Heart right ventricle (tissue), 16 donors: ENCODE data around the gene INPP5A. TPM values are rescaled to one million over a fixed set of nuclear protein-coding genes. Genes with fewer than 3 reads are reported as not detected.

Source experiments
- ATAC-seq, 8 donors: fragments of 200-7000 bp; cut with Tn5 transposase; one replicate each; pipeline ENCODE4 v1.9.1; 2020; ENCODE audit warnings: mild to moderate bottlenecking in 8 of 8, moderate library complexity in 8 of 8, moderate number of reproducible peaks in 1 of 8
- DNase-seq, 2 donors: peaks; one replicate each; pipeline ENCODE4 v3.0.0-alpha.2; 2020
- H3K27ac ChIP-seq, 10 donors: fragments of 200-600 bp; sonication (generic) in 2 of 10; one replicate each; pipeline versions ENCODE4 v1.5.0 to v1.8.0; 2020 to 2022; ENCODE audit warnings: mild to moderate bottlenecking in 3 of 10
- H3K27me3 ChIP-seq, 7 donors: fragments of 200-600 bp; one replicate each; pipeline ENCODE4 v1.8.0; 2021 to 2022; ENCODE audit warnings: mild to moderate bottlenecking in 2 of 7
- H3K36me3 ChIP-seq, 9 donors: fragments of 200-600 bp; sonication (generic) in 1 of 9; one replicate each; pipeline versions ENCODE4 v1.5.0 to v1.8.0; 2020 to 2022; ENCODE audit warnings: mild to moderate bottlenecking in 2 of 9
- H3K4me1 ChIP-seq, 9 donors: fragments of 200-600 bp; sonication (generic) in 1 of 9; one replicate each; pipeline versions ENCODE4 v1.5.0 to v1.8.0; 2020 to 2022; ENCODE audit warnings: mild to moderate bottlenecking in 4 of 9
- H3K4me3 ChIP-seq, 10 donors: fragments of 200-600 bp; sonication (generic) in 2 of 10; one replicate each; pipeline versions ENCODE4 v1.5.0 to v1.8.0; 2020 to 2022; ENCODE audit warnings: mild to moderate bottlenecking in 7 of 10, moderate library complexity in 2 of 10
- H3K9me3 ChIP-seq, 11 donors: fragments of 200-600 bp in 10 of 11; sonication (generic) in 2 of 11; one replicate each; pipeline versions ENCODE4 v1.5.0 to v1.8.0; 2013 to 2022; ENCODE audit warnings: mild to moderate bottlenecking in 2 of 11, control low read depth in 1 of 11, moderate library complexity in 1 of 11
- CTCF ChIP-seq, 9 donors: fragments of 200-600 bp; sonication (generic) in 2 of 9; IDR thresholded peaks; one replicate each; pipeline versions ENCODE4 v1.5.0 to v1.8.0; 2021 to 2022; ENCODE audit warnings: antibody characterized with exemption in 9 of 9, mild to moderate bottlenecking in 5 of 9, moderate library complexity in 1 of 9
- WGBS, 2 donors: extraction: QIAGEN DNeasy Blood & Tissue Kit; methylation state at CpG; one replicate each; pipeline ENCODE4 v1.1.7; 2013; ENCODE audit warnings: inconsistent platforms in 1 of 2; 5-methylcytosine and 5-hydroxymethylcytosine counted together
- intact Hi-C, 10 donors: fragments of 100-400 bp; cut with DNase I; formaldehyde crosslinking; loops; one replicate each; pipeline versions ENCODE4 v1.11.1 to v1.14.2; 2022
- polyA plus RNA-seq, 2 donors: library from polyadenylated mRNA; stranded (reverse); fragments of 200-250 nt; gene quantifications; one replicate each; pipeline ENCODE4 v1.2.3, GENCODE V29; 2013
- total RNA-seq, 10 donors: library from RNA; stranded (reverse); fragmentation: NEBNext Ultra II Directional in 3 of 10; extraction: Animal tissue kit (Norgen Biotek cat#: 25700) in 3 of 10; gene quantifications; one replicate each; pipeline versions ENCODE4 v1.2.1 to v1.2.4, GENCODE V29; 2021 to 2023
- donor health status: Arrhythmogenic right ventricular cardiomyopathy.
- donor health status: ischemic (EF 13 %, LVEDD 7.1; RV severe dilation, severe dysfunction).
- donor health status: healthy with polysubstance abuse.
- donor health status: DM: no; HTN: yes; CAD: no.
- donor health status: DM: no; HTN: no; CAD: no.
- donor health status: ischemic (EF 25% LVEDD 6.9; RV normal size, moderate dysfunction).
- donor health status: ischemic (EF 25% LVEDD 5.7; RV mildly dilated, moderate dysfunction).
- donor health status: healthy.
- donor health status: DM: yes; HTN: yes; CAD: no.
- donor health status: Ischemic cardiomyopathy.
- donor health status: ischemic (EF 35%, LVEDD 5.7; RV mildly dilated, moderate dysfunction).
- donor health status: nonischemic (EF 11% LVEDD 7.7; RV severe dilation, severe dysfunction).
- donor health status: DM: yes; HTN: yes; CAD: no.
- donor health status: PGD.
- donor health status: ischemic (EF 29% LVEDD 5.4; RV normal size, mild dysfunction).
- donor health status: nonischemic (EF 23%, LVEDD 6.1; RV moderate dilation, normal function).

Gene INPP5A
- total and polyA plus RNA-seq, 12 donors = 30.4 to 122 (median 106) TPM

GRCh38 chr10:132533571-132534260, 3.9 kb upstream of the INPP5A start:
- Histone ChIP-seq H3K4me3 (no peak overlapping the region), H3K27ac (no peak overlapping the region), H3K36me3 (no peaks in the 10 kb centered on the region), H3K27me3 (no peaks in the 10 kb centered on the region), H3K9me3 (peaks cover 0 to 25% (median 10%) of the 10 kb centered on the region in 11 donors), H3K4me1 (peaks cover 6 to 26% (median 20%) of the 10 kb centered on the region in 9 donors)
- ATAC-seq (no peak), DNase-seq (peak in 1 of 2 donors; percentile 1)
- 90 to 91% methylated on average over 12 of the region's 12 CpGs for WGBS, 2 donors
- TF ChIP-seq CTCF (IDR thresholded peaks at IDR 0.05) = no peak
- intact Hi-C loops = loop anchor here in 3 of 10 donors (10.0 kb wide), 1 partner anchor 69 kb away; no protein-coding TSS in a partner anchor

GRCh38 chr10:132534391-132535064, 3.1 kb upstream of the INPP5A start:
- 79 to 80% methylated on average over 8 of the region's 8 CpGs for WGBS, 2 donors
- H3K36me3 ChIP-seq = no peaks in the 10 kb centered on the region

GRCh38 chr10:132535065-132535651, 2.4 kb upstream of the INPP5A start:
- intact Hi-C loops = loop anchor here in 7 of 10 donors (5.0 to 10.0 kb wide), 7 partner anchors 52 to 102 kb away; no protein-coding TSS in a partner anchor
- DNase-seq = no peak
- H3K27ac ChIP-seq = no peak overlapping the region
- H3K36me3 ChIP-seq = no peaks in the 10 kb centered on the region
- no peak for TF ChIP-seq CTCF (IDR thresholded peaks at IDR 0.05)
- peaks cover 0 to 23% (median 10%) of the 10 kb centered on the region in 11 donors for H3K9me3 ChIP-seq
- no peaks in the 10 kb centered on the region for H3K27me3 ChIP-seq
- 90% methylated on average over 18 of the region's 18 CpGs for WGBS, 2 donors
- no peak for ATAC-seq
- H3K4me3 ChIP-seq = peak overlapping the region in 1 of 10 donors; percentile 81
- H3K4me1 ChIP-seq = peaks cover 14 to 38% (median 34%) of the 10 kb centered on the region in 9 donors

More at GRCh38 chr10:132534391-132535064, 3.1 kb upstream of the INPP5A start:
- intact Hi-C loops = loop anchor here in 7 of 10 donors (5.0 to 10.0 kb wide), 7 partner anchors 53 to 103 kb away; no protein-coding TSS in a partner anchor
- ATAC-seq = no peak
- no peak overlapping the region for H3K27ac ChIP-seq
- no peaks in the 10 kb centered on the region for H3K27me3 ChIP-seq
- peaks cover 14 to 31% (median 28%) of the 10 kb centered on the region in 9 donors for H3K4me1 ChIP-seq
- peaks cover 0 to 25% (median 10%) of the 10 kb centered on the region in 11 donors for H3K9me3 ChIP-seq
- TF ChIP-seq CTCF (IDR thresholded peaks at IDR 0.05) = no peak
- no peak overlapping the region for H3K4me3 ChIP-seq
- DNase-seq = no peak

DNA sequence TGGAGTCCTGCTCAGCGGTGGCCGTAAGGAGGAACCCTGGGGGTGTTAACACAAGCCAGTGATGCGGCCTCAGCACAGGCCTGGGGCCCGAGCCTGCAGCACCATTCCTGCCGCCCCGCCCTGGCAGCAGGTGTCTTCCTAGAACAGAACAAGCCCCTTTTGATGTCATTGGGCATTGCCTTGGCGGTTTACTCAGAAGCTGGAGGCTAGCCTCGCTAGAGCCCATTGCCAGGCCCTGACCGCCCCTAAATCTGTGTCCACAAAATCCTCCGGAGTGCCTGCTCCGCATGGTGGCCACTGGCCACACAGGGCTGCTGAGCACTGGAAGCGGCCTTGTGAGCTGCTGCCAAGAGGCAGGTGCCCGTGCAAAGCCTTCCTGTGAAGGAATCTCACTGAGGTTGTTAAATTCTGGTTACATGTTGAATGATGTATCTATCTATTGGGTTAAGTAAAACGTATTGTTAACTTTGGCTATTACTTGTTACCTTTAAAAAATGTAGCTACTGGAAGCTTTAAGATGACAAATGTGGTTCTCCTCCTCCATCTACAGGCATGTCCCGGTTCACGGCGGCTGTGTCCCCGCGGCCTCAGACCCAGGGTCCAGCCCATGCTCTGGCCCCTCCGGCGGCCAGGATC, 1.2 kb upstream of the INPP5A start:
- H3K9me3 ChIP-seq = peaks cover 0 to 11% (median 2%) of the 10 kb centered on the region in 11 donors
- H3K4me1 ChIP-seq = peaks cover 24 to 48% (median 46%) of the 10 kb centered on the region in 9 donors
- WGBS, 2 donors = 36 to 41% methylated on average over 21 of the region's 21 CpGs
- no peaks in the 10 kb centered on the region for H3K36me3 ChIP-seq
- H3K27ac ChIP-seq = peak overlapping the region; percentile 75 to 97 (median 90)
- ATAC-seq (peak in 1 of 8 donors; percentile 2), DNase-seq (no peak)
- H3K4me3 ChIP-seq = peak overlapping the region; percentile 52 to 86 (median 72)
- no peaks in the 10 kb centered on the region for H3K27me3 ChIP-seq
- TF ChIP-seq CTCF (IDR thresholded peaks at IDR 0.05) = no peak
- intact Hi-C loops = loop anchor here in 8 of 10 donors (2.0 to 10.0 kb wide), 12 partner anchors 18 to 101 kb away; no protein-coding TSS in a partner anchor
